ENCODE results near the gene MYORG. TPM values are rescaled to one million over a fixed set of nuclear protein-coding genes. Genes with fewer than 3 reads are reported as not detected.

The MYORG gene
- total and polyA plus RNA-seq, 9 of the 15 experiments (the other 6 are each of a cell fraction or from before 2014, with no cell fraction given): 0.06 to 0.82 (median 0.18) TPM

GRCh38 chr9:34337403-34337802 is 39.3 kb downstream of the MYORG start:
- Histone ChIP-seq H3K9me1 (ENCODE audit: control insufficient read depth, insufficient read depth, low read length) (no peaks in the 10 kb centered on the region), H2AFZ (ENCODE audit: low read depth, low read length) (no peak overlapping the region), H3K4me3 (no peak overlapping the region), H3K9me3 (replicated peaks; ENCODE audit: control insufficient read depth, insufficient read depth, low read depth, low read length) (no peaks in the 10 kb centered on the region), H3K4me1 (replicated peaks in 1 of 2; ENCODE audit: control insufficient read depth in 2 of 2, insufficient read depth in 2 of 2, low read length in 2 of 2) (no peaks in the 10 kb centered on the region; a peak in 1 of 5 replicates), H3K9ac (ENCODE audit: insufficient read depth in 1 of 2, low read depth in 2 of 2, low read length in 2 of 2) (no peak overlapping the region), H3K4me2 (ENCODE audit: insufficient read depth, low read length) (no peak overlapping the region), H4K20me1 (replicated peaks; ENCODE audit: control insufficient read depth, insufficient read depth, low read length) (no peaks in the 10 kb centered on the region), H3K36me3 (ENCODE audit: control insufficient read depth, insufficient read depth, low read length) (peaks cover 17% of the 10 kb centered on the region; the same call in 2 of the 3 replicates), H3K27me3 (ENCODE audit: control insufficient read depth in 2 of 2, insufficient read depth in 2 of 2, low read length in 2 of 2) (no peaks in the 10 kb centered on the region), H3K79me2 (ENCODE audit: control insufficient read depth, insufficient read depth, low read length) (no peaks in the 10 kb centered on the region; the same call in 2 of the 3 replicates), H3K27ac (ENCODE audit: extremely low read depth, low read depth, low read length) (no peak overlapping the region)
- FAIRE-seq (no peak), DNase-seq (ENCODE audit: extremely low read depth in 1 of 4, low spot score in 3 of 4) (no peak), ATAC-seq (no peak)
- ChIA-PET CTCF (ENCODE audit: low intra/inter-chr PET ratio) (no interaction called here), POLR2A (no interaction called here)
- in situ Hi-C loops (cut with MboI): no loop called here
- WGBS (ENCODE audit: insufficient coverage, low coverage, missing lambda C conversion rate): 100% methylated on average over 2 of the region's 2 CpGs
- BruUV-seq (replicated peaks): no TSS peak
- intact Hi-C loops (cut with micrococcal nuclease): no loop called here
- TF ChIP-seq PHB (CRISPR knock-in tag; IDR thresholded peaks at IDR 0.05) (no peak), MNT (conservative IDR thresholded peaks at IDR 0.05) (no peak), YY1 (IDR thresholded peaks at IDR 0.05; ENCODE audit: borderline replicate concordance in 1 of 3, control insufficient read depth in 1 of 3, extremely low read depth in 1 of 3, insufficient read depth in 3 of 3, insufficient read length in 1 of 3, insufficient replicate concordance in 2 of 3, low read depth in 1 of 3, low read length in 2 of 3) (no peak), ETS1 (conservative IDR thresholded peaks at IDR 0.05; ENCODE audit: control insufficient read depth, low read depth, low read length) (no peak), PPARD (CRISPR knock-in tag; IDR thresholded peaks at IDR 0.05) (no peak), ZKSCAN8 (CRISPR knock-in tag; IDR thresholded peaks at IDR 0.05) (no peak), HOXB6 (CRISPR knock-in tag; IDR thresholded peaks at IDR 0.05; ENCODE audit: borderline replicate concordance) (no peak), FOXK2 (conservative IDR thresholded peaks at IDR 0.05 in 1 of 2, IDR thresholded peaks at IDR 0.05 in 1 of 2; ENCODE audit: low read depth in 2 of 2) (no peak), ZNF551 (CRISPR knock-in tag; IDR thresholded peaks at IDR 0.05) (no peak), SLC30A9 (CRISPR knock-in tag; IDR thresholded peaks at IDR 0.05) (no peak), BRF1 (IDR thresholded peaks at IDR 0.05; ENCODE audit: borderline replicate concordance, extremely low read depth, insufficient read length) (no peak), ELF2 (CRISPR knock-in tag; IDR thresholded peaks at IDR 0.05) (no peak), ZFPM2 (CRISPR knock-in tag; IDR thresholded peaks at IDR 0.05) (no peak), EWSR1 (IDR thresholded peaks at IDR 0.05; ENCODE audit: borderline replicate concordance, low read depth, partially characterized antibody) (no peak), STAT5A (IDR thresholded peaks at IDR 0.05; ENCODE audit: borderline replicate concordance, low read length) (no peak)
- TF ChIP-seq, protein P1, sequence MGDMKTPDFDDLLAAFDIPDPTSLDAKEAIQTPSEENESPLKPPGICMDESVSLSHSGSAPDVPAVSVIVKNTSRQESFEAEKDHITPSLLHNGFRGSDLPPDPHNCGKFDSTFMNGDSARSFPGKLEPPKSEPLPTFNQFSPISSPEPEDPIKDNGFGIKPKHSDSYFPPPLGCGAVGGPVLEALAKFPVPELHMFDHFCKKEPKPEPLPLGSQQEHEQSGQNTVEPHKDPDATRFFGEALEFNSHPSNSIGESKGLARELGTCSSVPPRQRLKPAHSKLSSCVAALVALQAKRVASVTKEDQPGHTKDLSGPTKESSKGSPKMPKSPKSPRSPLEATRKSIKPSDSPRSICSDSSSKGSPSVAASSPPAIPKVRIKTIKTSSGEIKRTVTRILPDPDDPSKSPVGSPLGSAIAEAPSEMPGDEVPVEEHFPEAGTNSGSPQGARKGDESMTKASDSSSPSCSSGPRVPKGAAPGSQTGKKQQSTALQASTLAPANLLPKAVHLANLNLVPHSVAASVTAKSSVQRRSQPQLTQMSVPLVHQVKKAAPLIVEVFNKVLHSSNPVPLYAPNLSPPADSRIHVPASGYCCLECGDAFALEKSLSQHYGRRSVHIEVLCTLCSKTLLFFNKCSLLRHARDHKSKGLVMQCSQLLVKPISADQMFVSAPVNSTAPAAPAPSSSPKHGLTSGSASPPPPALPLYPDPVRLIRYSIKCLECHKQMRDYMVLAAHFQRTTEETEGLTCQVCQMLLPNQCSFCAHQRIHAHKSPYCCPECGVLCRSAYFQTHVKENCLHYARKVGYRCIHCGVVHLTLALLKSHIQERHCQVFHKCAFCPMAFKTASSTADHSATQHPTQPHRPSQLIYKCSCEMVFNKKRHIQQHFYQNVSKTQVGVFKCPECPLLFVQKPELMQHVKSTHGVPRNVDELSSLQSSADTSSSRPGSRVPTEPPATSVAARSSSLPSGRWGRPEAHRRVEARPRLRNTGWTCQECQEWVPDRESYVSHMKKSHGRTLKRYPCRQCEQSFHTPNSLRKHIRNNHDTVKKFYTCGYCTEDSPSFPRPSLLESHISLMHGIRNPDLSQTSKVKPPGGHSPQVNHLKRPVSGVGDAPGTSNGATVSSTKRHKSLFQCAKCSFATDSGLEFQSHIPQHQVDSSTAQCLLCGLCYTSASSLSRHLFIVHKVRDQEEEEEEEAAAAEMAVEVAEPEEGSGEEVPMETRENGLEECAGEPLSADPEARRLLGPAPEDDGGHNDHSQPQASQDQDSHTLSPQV (IDR thresholded peaks at IDR 0.05): no peak

Measured in K562 (cell line).